KMS-11 (cell line): ENCODE data around the gene PROCA1.

Experiments used
- H2AFZ ChIP-seq: fragments of 200-600 bp; sonication (generic); 2 replicates; pipeline ENCODE4 v1.6.1; 2016; ENCODE audit warnings: antibody characterized with exemption, mixed run types, low read depth
- H3K27ac ChIP-seq: fragments of 200-600 bp; sonication (generic); 2 replicates; pipeline ENCODE4 v1.6.1; 2016; ENCODE audit warnings: mild to moderate bottlenecking, mixed run types
- H3K27me3 ChIP-seq: fragments of 200-600 bp; sonication (generic); 2 replicates; pipeline ENCODE4 v1.6.1; 2017; ENCODE audit warnings: mild to moderate bottlenecking, low read depth, mixed run types, moderate library complexity; ENCODE audit not compliant: insufficient read depth
- H3K36me3 ChIP-seq: fragments of 200-600 bp; sonication (generic); 2 replicates; pipeline ENCODE4 v1.6.1; 2017; ENCODE audit warnings: mild to moderate bottlenecking, mixed run types; ENCODE audit not compliant: insufficient read depth
- H3K4me1 ChIP-seq: fragments of 200-600 bp; sonication (generic); 2 replicates; pipeline ENCODE4 v1.6.1; 2016; ENCODE audit warnings: mild to moderate bottlenecking, low read depth, mixed run types; ENCODE audit not compliant: poor library complexity, severe bottlenecking
- H3K4me2 ChIP-seq: fragments of 200-600 bp; sonication (generic); 2 replicates; pipeline ENCODE4 v1.7.0; 2016; ENCODE audit warnings: mild to moderate bottlenecking, mixed run types
- H3K4me3 ChIP-seq: fragments of 200-600 bp; sonication (generic); IDR thresholded peaks from 2 replicates; pipeline ENCODE4 v1.6.1; 2017; ENCODE audit warnings: low read depth, low read length, mixed read lengths; ENCODE audit not compliant: insufficient read depth
- H3K79me2 ChIP-seq: fragments of 200-600 bp; sonication (generic); 2 replicates; pipeline ENCODE4 v1.6.1; 2016; ENCODE audit warnings: low read depth, mixed run types; ENCODE audit not compliant: insufficient read depth
- H3K9ac ChIP-seq: fragments of 200-600 bp; sonication (generic); 2 replicates; pipeline ENCODE4 v1.6.1; 2016; ENCODE audit warnings: mild to moderate bottlenecking, mixed run types
- H4K20me1 ChIP-seq: fragments of 200-600 bp; sonication (generic); 2 replicates; pipeline ENCODE4 v1.6.1; 2016; ENCODE audit warnings: mild to moderate bottlenecking, mixed run types; ENCODE audit not compliant: insufficient read depth
- CTCF ChIP-seq: fragments of 200-600 bp; sonication (generic); conservative IDR thresholded peaks from 2 replicates; pipeline ENCODE4 v1.6.1; 2017; ENCODE audit warnings: low read depth, mild to moderate bottlenecking, antibody characterized with exemption, low read length, moderate library complexity, mixed read lengths

Gene PROCA1

GRCh38 chr17:28700830-28701492, 10.7 kb downstream of the PROCA1 start:
- TF ChIP-seq CTCF, result no peak
- Histone ChIP-seq H3K4me2 (no peak overlapping the region), H3K27ac (no peak overlapping the region), H3K4me1 (no peaks in the 10 kb centered on the region), H3K27me3 (no peaks in the 10 kb centered on the region), H3K36me3 (peaks cover 8% of the 10 kb centered on the region; the same call in 1 of the 2 replicates), H2AFZ (no peak overlapping the region), H3K4me3 (no peak overlapping the region), H4K20me1 (no peaks in the 10 kb centered on the region), H3K79me2 (no peaks in the 10 kb centered on the region), H3K9ac (no peak overlapping the region)

- no peak overlapping the region for H3K4me2 ChIP-seq
- no peaks in the 10 kb centered on the region for H3K79me2 ChIP-seq
- no peaks in the 10 kb centered on the region for H3K27me3 ChIP-seq
- H2AFZ ChIP-seq, result no peak overlapping the region
- H4K20me1 ChIP-seq, result no peaks in the 10 kb centered on the region
- no peak overlapping the region for H3K4me3 ChIP-seq
- H3K36me3 ChIP-seq, result peaks cover 8% of the 10 kb centered on the region; the same call in 1 of the 2 replicates
- H3K9ac ChIP-seq, result no peak overlapping the region
- H3K4me1 ChIP-seq, result no peaks in the 10 kb centered on the region
- no peak for TF ChIP-seq CTCF
- H3K27ac ChIP-seq, result no peak overlapping the region
Measured at GRCh38 chr17:28700278-28700677, 11.4 kb downstream of the PROCA1 start.

- H3K27ac ChIP-seq, result no peak overlapping the region
- H3K4me1 ChIP-seq, result no peaks in the 10 kb centered on the region
- no peaks in the 10 kb centered on the region for H3K27me3 ChIP-seq
- no peak overlapping the region for H3K4me3 ChIP-seq
- H4K20me1 ChIP-seq, result no peaks in the 10 kb centered on the region
- H3K4me2 ChIP-seq, result no peak overlapping the region
- H3K9ac ChIP-seq, result no peak overlapping the region
- peaks cover 16% of the 10 kb centered on the region; the same call in 1 of the 2 replicates for H3K36me3 ChIP-seq
- no peak for TF ChIP-seq CTCF
- no peak overlapping the region for H2AFZ ChIP-seq
- no peaks in the 10 kb centered on the region for H3K79me2 ChIP-seq
Measured at GRCh38 chr17:28698253-28698941, 13.3 kb downstream of the PROCA1 start.

GRCh38 chr17:28693869-28694268, 17.8 kb downstream of the PROCA1 start:
- peaks cover 35% of the 10 kb centered on the region; the same call in 1 of the 2 replicates for H3K36me3 ChIP-seq
- no peak overlapping the region for H3K4me2 ChIP-seq

More at GRCh38 chr17:28693869-28694268, 17.8 kb downstream of the PROCA1 start:
- Histone ChIP-seq H2AFZ (no peak overlapping the region), H3K27ac (no peak overlapping the region), H3K27me3 (no peaks in the 10 kb centered on the region), H4K20me1 (no peaks in the 10 kb centered on the region), H3K4me1 (no peaks in the 10 kb centered on the region), H3K9ac (no peak overlapping the region), H3K79me2 (no peaks in the 10 kb centered on the region), H3K4me3 (no peak overlapping the region)
- TF ChIP-seq CTCF, result no peak
